Body of pancreas (tissue), 4 donors: ENCODE data around the gene NCR3LG1.

ENCODE experiments used
- POLR2A ChIP-seq, 3 donors: fragments of 450-650 bp; IDR thresholded peaks; one replicate each; pipeline ENCODE4 v1.6.1; 2016; ENCODE audit warnings: antibody characterized with exemption in 3 of 3, mild to moderate bottlenecking in 2 of 3
- TF ChIP-seq, protein P1 (sequence below), 7 experiments: fragments of 450-650 bp in 4 of 7; fragments of 200-600 bp in 3 of 7; sonication (generic) in 3 of 7; IDR thresholded peaks; one replicate each; pipeline ENCODE4 v1.5.1; 2016 to 2019; ENCODE audit warnings: antibody characterized with exemption in 7 of 7

DNA sequence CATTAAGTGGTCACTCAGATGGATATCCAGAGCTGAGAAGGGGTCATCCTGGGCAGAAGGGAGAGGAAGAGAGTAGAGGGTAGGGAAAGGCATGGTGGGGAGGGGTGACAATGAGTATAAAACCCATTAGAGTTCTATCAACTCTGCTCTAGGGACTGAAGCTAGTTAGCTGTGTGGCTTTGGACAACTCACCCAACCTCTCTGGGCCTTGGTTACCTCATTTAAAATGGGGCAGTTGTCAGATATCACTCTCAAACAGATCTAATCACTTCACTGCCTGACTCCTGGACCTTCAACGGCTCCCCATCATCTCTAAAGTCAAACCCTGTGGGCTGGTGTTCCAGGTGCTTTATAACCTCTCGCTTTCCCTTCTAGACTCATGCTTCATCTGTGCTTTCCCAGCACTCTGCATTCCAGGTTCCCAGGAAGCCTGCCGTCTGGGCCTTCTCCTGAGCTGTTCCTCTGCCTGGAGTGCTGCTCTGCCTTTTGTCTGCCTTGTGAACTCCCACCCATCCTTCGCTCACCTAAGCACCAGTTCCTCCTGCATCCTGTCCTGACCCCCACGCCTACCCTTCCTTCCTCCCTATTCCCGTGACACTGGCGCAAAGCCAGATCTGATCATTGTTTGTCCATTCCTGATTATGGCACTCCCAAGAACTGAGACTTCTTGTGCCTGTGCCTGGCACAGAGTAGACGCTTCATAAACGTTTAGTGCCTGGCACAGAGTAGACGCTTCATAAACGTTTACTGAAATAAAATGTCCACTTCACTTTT, 59.2 kb downstream of the NCR3LG1 start:
- TF ChIP-seq, protein P1, sequence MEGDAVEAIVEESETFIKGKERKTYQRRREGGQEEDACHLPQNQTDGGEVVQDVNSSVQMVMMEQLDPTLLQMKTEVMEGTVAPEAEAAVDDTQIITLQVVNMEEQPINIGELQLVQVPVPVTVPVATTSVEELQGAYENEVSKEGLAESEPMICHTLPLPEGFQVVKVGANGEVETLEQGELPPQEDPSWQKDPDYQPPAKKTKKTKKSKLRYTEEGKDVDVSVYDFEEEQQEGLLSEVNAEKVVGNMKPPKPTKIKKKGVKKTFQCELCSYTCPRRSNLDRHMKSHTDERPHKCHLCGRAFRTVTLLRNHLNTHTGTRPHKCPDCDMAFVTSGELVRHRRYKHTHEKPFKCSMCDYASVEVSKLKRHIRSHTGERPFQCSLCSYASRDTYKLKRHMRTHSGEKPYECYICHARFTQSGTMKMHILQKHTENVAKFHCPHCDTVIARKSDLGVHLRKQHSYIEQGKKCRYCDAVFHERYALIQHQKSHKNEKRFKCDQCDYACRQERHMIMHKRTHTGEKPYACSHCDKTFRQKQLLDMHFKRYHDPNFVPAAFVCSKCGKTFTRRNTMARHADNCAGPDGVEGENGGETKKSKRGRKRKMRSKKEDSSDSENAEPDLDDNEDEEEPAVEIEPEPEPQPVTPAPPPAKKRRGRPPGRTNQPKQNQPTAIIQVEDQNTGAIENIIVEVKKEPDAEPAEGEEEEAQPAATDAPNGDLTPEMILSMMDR (IDR thresholded peaks at IDR 0.05), result no peak
- no peak for TF ChIP-seq POLR2A (IDR thresholded peaks at IDR 0.05)
